Measurements from ENCODE around the gene BRF1.

GRCh38 chr14:105315941-105316576 lies 15.3 kb upstream of the BRF1 start:
- TF ChIP-seq EZH2 (IDR thresholded peaks at IDR 0.05; ENCODE audit: borderline replicate concordance) (no peak), CTCF (IDR thresholded peaks at IDR 0.05; ENCODE audit: poor library complexity) (no peak), EZH2phosphoT487 (IDR thresholded peaks at IDR 0.05; ENCODE audit: low read depth, severe bottlenecking, unreplicated experiment) (no peak)

All from hepatocyte (in vitro differentiated cells).